ENCODE results near the gene TMEM203.

TMEM203 gene

GRCh38 chr9:137217276-137218211 is 12.1 kb upstream of the TMEM203 start:
- no peak for DNase-seq

GRCh38 chr9:137216188-137216965 is 10.9 kb upstream of the TMEM203 start:
- no peak for DNase-seq

- no peak for DNase-seq
Measured at GRCh38 chr9:137215196-137215986, 9.9 kb upstream of the TMEM203 start.

- no peak for DNase-seq
Measured at GRCh38 chr9:137214620-137215019, 9.2 kb upstream of the TMEM203 start.

GRCh38 chr9:137213160-137214060 is 8.0 kb upstream of the TMEM203 start:
- no peak for DNase-seq

- no peak for DNase-seq
Measured at GRCh38 chr9:137212520-137212919, 7.1 kb upstream of the TMEM203 start.

- no peak for DNase-seq
Measured at GRCh38 chr9:137211532-137211931, 6.1 kb upstream of the TMEM203 start.

- no peak for DNase-seq
Measured at GRCh38 chr9:137206602-137207001, 1.2 kb upstream of the TMEM203 start.

- no peak for DNase-seq
Measured at GRCh38 chr9:137204731-137205125, 720 bp downstream of the TMEM203 start.

- DNase-seq: no peak
Measured at GRCh38 chr9:137202966-137203365, 2.5 kb downstream of the TMEM203 start.

GRCh38 chr9:137201205-137201868 is 4.1 kb downstream of the TMEM203 start:
- no peak for DNase-seq

GRCh38 chr9:137200311-137201204 is 4.9 kb downstream of the TMEM203 start, which contains the start of gene TPRN:
TSS of gene TPRN (minus strand) at chr9:137200741. CDS start at chr9:137200711, 30 bp downstream.
- peak; percentile 100 for DNase-seq

GRCh38 chr9:137199411-137200121 is 5.9 kb downstream of the TMEM203 start:
- no peak for DNase-seq

GRCh38 chr9:137198902-137199283 is 6.6 kb downstream of the TMEM203 start:
- DNase-seq: no peak

GRCh38 chr9:137198051-137198901 is 7.2 kb downstream of the TMEM203 start:
- DNase-seq: no peak

- peak; percentile 100 for DNase-seq
Measured at GRCh38 chr9:137195525-137196220, 9.8 kb downstream of the TMEM203 start.

- peak; percentile 89 for DNase-seq
Measured at GRCh38 chr9:137194909-137195308, 10.5 kb downstream of the TMEM203 start.

GRCh38 chr9:137194388-137194787 is 11.1 kb downstream of the TMEM203 start:
- peak; percentile 47 for DNase-seq

All from NCI-H2171 treated with DMSO at 0.1 percent for 48 hours (cell line).